ENCODE data around the gene TMEM132A. TPM values are rescaled to one million over a fixed set of nuclear protein-coding genes. Genes with fewer than 3 reads are reported as not detected.

Gene TMEM132A
- total and polyA plus RNA-seq, 2 of the 13 experiments (the other 11 are each of a cell fraction or from before 2014, with no cell fraction given): 11.1 to 32.9 TPM

DNA sequence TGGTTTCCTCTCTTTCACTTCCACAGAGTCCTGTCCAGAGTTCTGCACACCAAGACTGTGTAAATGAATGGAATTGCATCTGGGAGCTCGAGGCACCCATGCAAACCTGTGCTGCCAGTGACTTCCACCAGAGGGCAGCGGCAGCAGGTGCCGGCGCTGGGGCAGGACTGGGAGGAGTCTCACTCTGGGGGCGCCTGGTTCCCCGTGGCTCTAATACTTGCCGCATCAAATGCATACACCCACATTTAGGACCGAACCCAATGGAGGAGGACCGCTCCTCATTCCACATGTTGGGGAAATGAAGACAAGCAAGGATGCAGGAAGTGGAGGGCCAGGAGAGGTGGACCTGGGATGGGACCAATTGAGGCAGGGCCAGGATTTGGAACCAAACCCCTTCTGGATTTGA, 46.1 kb downstream of the TMEM132A start (continued):
- TF ChIP-seq, protein P1, sequence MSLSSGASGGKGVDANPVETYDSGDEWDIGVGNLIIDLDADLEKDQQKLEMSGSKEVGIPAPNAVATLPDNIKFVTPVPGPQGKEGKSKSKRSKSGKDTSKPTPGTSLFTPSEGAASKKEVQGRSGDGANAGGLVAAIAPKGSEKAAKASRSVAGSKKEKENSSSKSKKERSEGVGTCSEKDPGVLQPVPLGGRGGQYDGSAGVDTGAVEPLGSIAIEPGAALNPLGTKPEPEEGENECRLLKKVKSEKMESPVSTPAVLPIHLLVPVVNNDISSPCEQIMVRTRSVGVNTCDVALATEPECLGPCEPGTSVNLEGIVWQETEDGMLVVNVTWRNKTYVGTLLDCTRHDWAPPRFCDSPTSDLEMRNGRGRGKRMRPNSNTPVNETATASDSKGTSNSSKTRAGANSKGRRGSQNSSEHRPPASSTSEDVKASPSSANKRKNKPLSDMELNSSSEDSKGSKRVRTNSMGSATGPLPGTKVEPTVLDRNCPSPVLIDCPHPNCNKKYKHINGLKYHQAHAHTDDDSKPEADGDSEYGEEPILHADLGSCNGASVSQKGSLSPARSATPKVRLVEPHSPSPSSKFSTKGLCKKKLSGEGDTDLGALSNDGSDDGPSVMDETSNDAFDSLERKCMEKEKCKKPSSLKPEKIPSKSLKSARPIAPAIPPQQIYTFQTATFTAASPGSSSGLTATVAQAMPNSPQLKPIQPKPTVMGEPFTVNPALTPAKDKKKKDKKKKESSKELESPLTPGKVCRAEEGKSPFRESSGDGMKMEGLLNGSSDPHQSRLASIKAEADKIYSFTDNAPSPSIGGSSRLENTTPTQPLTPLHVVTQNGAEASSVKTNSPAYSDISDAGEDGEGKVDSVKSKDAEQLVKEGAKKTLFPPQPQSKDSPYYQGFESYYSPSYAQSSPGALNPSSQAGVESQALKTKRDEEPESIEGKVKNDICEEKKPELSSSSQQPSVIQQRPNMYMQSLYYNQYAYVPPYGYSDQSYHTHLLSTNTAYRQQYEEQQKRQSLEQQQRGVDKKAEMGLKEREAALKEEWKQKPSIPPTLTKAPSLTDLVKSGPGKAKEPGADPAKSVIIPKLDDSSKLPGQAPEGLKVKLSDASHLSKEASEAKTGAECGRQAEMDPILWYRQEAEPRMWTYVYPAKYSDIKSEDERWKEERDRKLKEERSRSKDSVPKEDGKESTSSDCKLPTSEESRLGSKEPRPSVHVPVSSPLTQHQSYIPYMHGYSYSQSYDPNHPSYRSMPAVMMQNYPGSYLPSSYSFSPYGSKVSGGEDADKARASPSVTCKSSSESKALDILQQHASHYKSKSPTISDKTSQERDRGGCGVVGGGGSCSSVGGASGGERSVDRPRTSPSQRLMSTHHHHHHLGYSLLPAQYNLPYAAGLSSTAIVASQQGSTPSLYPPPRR (CRISPR knock-in tag; IDR thresholded peaks at IDR 0.05; ENCODE audit: borderline replicate concordance): no peak
- TF ChIP-seq SAFB2 (CRISPR knock-in tag; IDR thresholded peaks at IDR 0.05; ENCODE audit: borderline replicate concordance, low read depth) (no peak), DBP (CRISPR knock-in tag; IDR thresholded peaks at IDR 0.05; ENCODE audit: not compliant biosample characterization) (no peak), RCOR2 (CRISPR knock-in tag; IDR thresholded peaks at IDR 0.05) (no peak), ZNF83 (CRISPR knock-in tag; IDR thresholded peaks at IDR 0.05; ENCODE audit: borderline replicate concordance) (no peak), SALL1 (CRISPR knock-in tag; IDR thresholded peaks at IDR 0.05) (0 out of 2 replicates have a peak, but pooled peaks have one; percentile 9), ZNF710 (CRISPR knock-in tag; IDR thresholded peaks at IDR 0.05; ENCODE audit: borderline replicate concordance) (no peak), GABPA (IDR thresholded peaks at IDR 0.05; ENCODE audit: low read depth, low read length) (no peak), GABPA (CRISPR knock-in tag; IDR thresholded peaks at IDR 0.05; ENCODE audit: low read depth) (no peak), STAG1 (CRISPR knock-in tag; IDR thresholded peaks at IDR 0.05) (peak; percentile 69), ZNF501 (CRISPR knock-in tag; IDR thresholded peaks at IDR 0.05) (0 out of 2 replicates have a peak, but pooled peaks have one; percentile 15), MAFG (CRISPR knock-in tag; IDR thresholded peaks at IDR 0.05) (no peak)
- TF ChIP-seq, protein P2, sequence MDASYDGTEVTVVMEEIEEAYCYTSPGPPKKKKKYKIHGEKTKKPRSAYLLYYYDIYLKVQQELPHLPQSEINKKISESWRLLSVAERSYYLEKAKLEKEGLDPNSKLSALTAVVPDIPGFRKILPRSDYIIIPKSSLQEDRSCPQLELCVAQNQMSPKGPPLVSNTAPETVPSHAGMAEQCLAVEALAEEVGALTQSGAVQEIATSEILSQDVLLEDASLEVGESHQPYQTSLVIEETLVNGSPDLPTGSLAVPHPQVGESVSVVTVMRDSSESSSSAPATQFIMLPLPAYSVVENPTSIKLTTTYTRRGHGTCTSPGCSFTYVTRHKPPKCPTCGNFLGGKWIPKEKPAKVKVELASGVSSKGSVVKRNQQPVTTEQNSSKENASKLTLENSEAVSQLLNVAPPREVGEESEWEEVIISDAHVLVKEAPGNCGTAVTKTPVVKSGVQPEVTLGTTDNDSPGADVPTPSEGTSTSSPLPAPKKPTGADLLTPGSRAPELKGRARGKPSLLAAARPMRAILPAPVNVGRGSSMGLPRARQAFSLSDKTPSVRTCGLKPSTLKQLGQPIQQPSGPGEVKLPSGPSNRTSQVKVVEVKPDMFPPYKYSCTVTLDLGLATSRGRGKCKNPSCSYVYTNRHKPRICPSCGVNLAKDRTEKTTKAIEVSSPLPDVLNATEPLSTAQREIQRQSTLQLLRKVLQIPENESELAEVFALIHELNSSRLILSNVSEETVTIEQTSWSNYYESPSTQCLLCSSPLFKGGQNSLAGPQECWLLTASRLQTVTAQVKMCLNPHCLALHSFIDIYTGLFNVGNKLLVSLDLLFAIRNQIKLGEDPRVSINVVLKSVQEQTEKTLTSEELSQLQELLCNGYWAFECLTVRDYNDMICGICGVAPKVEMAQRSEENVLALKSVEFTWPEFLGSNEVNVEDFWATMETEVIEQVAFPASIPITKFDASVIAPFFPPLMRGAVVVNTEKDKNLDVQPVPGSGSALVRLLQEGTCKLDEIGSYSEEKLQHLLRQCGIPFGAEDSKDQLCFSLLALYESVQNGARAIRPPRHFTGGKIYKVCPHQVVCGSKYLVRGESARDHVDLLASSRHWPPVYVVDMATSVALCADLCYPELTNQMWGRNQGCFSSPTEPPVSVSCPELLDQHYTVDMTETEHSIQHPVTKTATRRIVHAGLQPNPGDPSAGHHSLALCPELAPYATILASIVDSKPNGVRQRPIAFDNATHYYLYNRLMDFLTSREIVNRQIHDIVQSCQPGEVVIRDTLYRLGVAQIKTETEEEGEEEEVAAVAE (CRISPR knock-in tag; IDR thresholded peaks at IDR 0.05; ENCODE audit: borderline replicate concordance): no peak
- TF ChIP-seq, protein P3, sequence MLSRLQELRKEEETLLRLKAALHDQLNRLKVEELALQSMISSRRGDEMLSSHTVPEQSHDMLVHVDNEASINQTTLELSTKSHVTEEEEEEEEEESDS (CRISPR knock-in tag; IDR thresholded peaks at IDR 0.05; ENCODE audit: borderline replicate concordance): no peak
- TF ChIP-seq, protein P4, sequence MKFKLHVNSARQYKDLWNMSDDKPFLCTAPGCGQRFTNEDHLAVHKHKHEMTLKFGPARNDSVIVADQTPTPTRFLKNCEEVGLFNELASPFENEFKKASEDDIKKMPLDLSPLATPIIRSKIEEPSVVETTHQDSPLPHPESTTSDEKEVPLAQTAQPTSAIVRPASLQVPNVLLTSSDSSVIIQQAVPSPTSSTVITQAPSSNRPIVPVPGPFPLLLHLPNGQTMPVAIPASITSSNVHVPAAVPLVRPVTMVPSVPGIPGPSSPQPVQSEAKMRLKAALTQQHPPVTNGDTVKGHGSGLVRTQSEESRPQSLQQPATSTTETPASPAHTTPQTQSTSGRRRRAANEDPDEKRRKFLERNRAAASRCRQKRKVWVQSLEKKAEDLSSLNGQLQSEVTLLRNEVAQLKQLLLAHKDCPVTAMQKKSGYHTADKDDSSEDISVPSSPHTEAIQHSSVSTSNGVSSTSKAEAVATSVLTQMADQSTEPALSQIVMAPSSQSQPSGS (CRISPR knock-in tag; IDR thresholded peaks at IDR 0.05): no peak
